ENCODE measurements around the gene XCR1. TPM values are rescaled to one million over a fixed set of nuclear protein-coding genes. Genes with fewer than 3 reads are reported as not detected.

The XCR1 gene
- total and polyA plus RNA-seq, 9 of the 15 experiments (the other 6 are each of a cell fraction or from before 2014, with no cell fraction given), result not detected

GRCh38 chr3:45995236-45996192 lies 31.8 kb downstream of the XCR1 start, which contains the start of gene FYCO1 (continued):
- peak in 1 of 3 experiments; percentile 88; a peak in 2 of 6 replicates for TF ChIP-seq ZBTB11 (CRISPR knock-in tag; IDR thresholded peaks at IDR 0.05)
- 0 out of 2 replicates have a peak, but pooled peaks have one; percentile 14 for TF ChIP-seq NFE2 (IDR thresholded peaks at IDR 0.05; ENCODE audit: low read depth)
- TF ChIP-seq ZKSCAN1 (IDR thresholded peaks at IDR 0.05; ENCODE audit: low read depth, low read length), result no peak
- TF ChIP-seq ZNF263 (CRISPR knock-in tag; IDR thresholded peaks at IDR 0.05; ENCODE audit: borderline replicate concordance), result peak; percentile 88
- no peak for TF ChIP-seq MLX (CRISPR knock-in tag; conservative IDR thresholded peaks at IDR 0.05)
- TF ChIP-seq ZBED1 (IDR thresholded peaks at IDR 0.05), result no peak
- no peak for TF ChIP-seq NR3C1 (CRISPR knock-in tag; IDR thresholded peaks at IDR 0.05)
- TF ChIP-seq CBX1 (IDR thresholded peaks at IDR 0.05; ENCODE audit: low read depth), result peak; percentile 27; the same call in 1 of the 2 replicates
- TF ChIP-seq CCNT2 (IDR thresholded peaks at IDR 0.05; ENCODE audit: borderline replicate concordance, extremely low read depth, insufficient read length, low read depth, low read length), result peak; percentile 17
- TF ChIP-seq SMARCC2 (IDR thresholded peaks at IDR 0.05; ENCODE audit: low read depth), result no peak
- no peak for TF ChIP-seq TAF9B (IDR thresholded peaks at IDR 0.05; ENCODE audit: partially characterized antibody)
- no peak for TF ChIP-seq ZC3H8 (IDR thresholded peaks at IDR 0.05)
- 0 out of 2 replicates have a peak, but pooled peaks have one; percentile 14 for TF ChIP-seq ZNF445 (CRISPR knock-in tag; IDR thresholded peaks at IDR 0.05; ENCODE audit: low read depth)
- TF ChIP-seq CREB5 (CRISPR knock-in tag; IDR thresholded peaks at IDR 0.05), result no peak
- TF ChIP-seq ZNF785 (CRISPR knock-in tag; IDR thresholded peaks at IDR 0.05), result no peak
- no peak for TF ChIP-seq HNRNPLL (IDR thresholded peaks at IDR 0.05; ENCODE audit: low read depth, low read length, poor library complexity, severe bottlenecking)
- no peak for TF ChIP-seq KAT8 (IDR thresholded peaks at IDR 0.05; ENCODE audit: low read depth)
- TF ChIP-seq ZNF146 (CRISPR knock-in tag; IDR thresholded peaks at IDR 0.05; ENCODE audit: unreplicated experiment), result peak; percentile 14
- no peak; the same call in 1 of the 2 replicates for TF ChIP-seq NR2C2 (CRISPR knock-in tag; IDR thresholded peaks at IDR 0.05)
- TF ChIP-seq NR2C2 (tag; IDR thresholded peaks at IDR 0.05), result peak; percentile 88

Data from K562 (cell line).